ENCODE data around the gene SOWAHA.

GRCh38 chr5:132825834-132826391, 12.8 kb downstream of the SOWAHA start:
- TF ChIP-seq CTCF (IDR thresholded peaks at IDR 0.05) (no peak), POLR2A (IDR thresholded peaks at IDR 0.05) (no peak)
